IMR-90 (cell line): Measurements from ENCODE around the gene TMEM50B. TPM values are rescaled to one million over a fixed set of nuclear protein-coding genes. Genes with fewer than 3 reads are reported as not detected.

Source experiments
- ATAC-seq: fragments of 200-7000 bp; cut with Tn5 transposase; 2 replicates; pipeline ENCODE4 v1.9.1; 2020; ENCODE audit warnings: low read depth, mild to moderate bottlenecking, moderate library complexity
- BruUV-seq: library from RNA; stranded (reverse); fragments of 400-500 nt; replicated peaks from 2 replicates; lab custom pipeline; 2021; lab: Mats Ljungman, UMichigan
- CTCF ChIA-PET: fragments of 300-600 bp; formaldehyde crosslinking; extraction: SDS; loops from one replicate; lab custom pipeline; 2021; ENCODE audit warnings: antibody characterized with exemption; lab: Yijun Ruan, JAX
- POLR2A ChIA-PET: fragments of 300-600 bp; sonication (Branson Sonifier 250); formaldehyde crosslinking; loops from one replicate; lab custom pipeline; 2022; ENCODE audit warnings: antibody characterized with exemption; ENCODE audit not compliant: unreplicated experiment; lab: Charles Lee
- DNase-seq: peaks from one replicate; pipeline ENCODE4 v3.0.0; 2013
- H2AFZ ChIP-seq: replicated peaks from 2 replicates; pipeline ENCODE3; 2013; ENCODE audit warnings: low read length, mild to moderate bottlenecking; ENCODE audit not compliant: poor library complexity
- H2AK5ac ChIP-seq: 2 replicates; pipeline ENCODE4 v1.6.1; 2013; ENCODE audit warnings: low read depth, low read length, inconsistent platforms
- H2AK9ac ChIP-seq: replicated peaks from 2 replicates; pipeline ENCODE3; 2013; ENCODE audit warnings: mild to moderate bottlenecking, low read depth, low read length, moderate library complexity; ENCODE audit not compliant: poor library complexity
- H2BK120ac ChIP-seq: 2 replicates; pipeline ENCODE4 v1.6.1; 2013; ENCODE audit warnings: low read depth, low read length, inconsistent platforms
- H2BK15ac ChIP-seq: 3 replicates; pipeline ENCODE4 v1.6.1; 2013; ENCODE audit warnings: low read depth, low read length, inconsistent platforms
- H2BK20ac ChIP-seq: 2 replicates; pipeline ENCODE4 v1.6.1; 2013; ENCODE audit warnings: low read depth, mild to moderate bottlenecking, inconsistent platforms, low read length, moderate library complexity
- H2BK5ac ChIP-seq: 2 replicates; pipeline ENCODE4 v1.6.1; 2013; ENCODE audit warnings: mild to moderate bottlenecking, low read depth, low read length, inconsistent platforms; ENCODE audit not compliant: poor library complexity, severe bottlenecking
- H3K14ac ChIP-seq: replicated peaks from 2 replicates; pipeline ENCODE4 v1.6.1; 2013; ENCODE audit warnings: low read depth, low read length, inconsistent platforms
- H3K18ac ChIP-seq: 2 replicates; pipeline ENCODE4 v1.6.1; 2013; ENCODE audit warnings: low read depth, low read length, control low read depth
- H3K23ac ChIP-seq: 2 replicates; pipeline ENCODE4 v1.6.1; 2013; ENCODE audit warnings: low read depth, low read length, inconsistent platforms
- H3K27ac ChIP-seq: 2 replicates; pipeline ENCODE4 v1.5.1; 2013; ENCODE audit warnings: mild to moderate bottlenecking, control low read depth, low read length; ENCODE audit not compliant: insufficient read depth
- H3K27me3 ChIP-seq: 2 replicates; pipeline ENCODE4 v1.6.1; 2013; ENCODE audit warnings: low read length; ENCODE audit not compliant: control insufficient read depth, insufficient read depth
- H3K36me3 ChIP-seq: 2 replicates; pipeline ENCODE4 v1.6.1; 2013; ENCODE audit warnings: low read length, mixed read lengths; ENCODE audit not compliant: control insufficient read depth, insufficient read depth
- H3K4ac ChIP-seq: 2 replicates; pipeline ENCODE4 v1.6.1; 2013; ENCODE audit warnings: low read depth, low read length, inconsistent platforms
- H3K4me1 ChIP-seq: 2 replicates; pipeline ENCODE4 v1.6.1; 2013; ENCODE audit warnings: low read length, mixed read lengths; ENCODE audit not compliant: control insufficient read depth, insufficient read depth
- H3K4me2 ChIP-seq: 2 replicates; pipeline ENCODE4 v1.6.1; 2013; ENCODE audit warnings: low read depth, mild to moderate bottlenecking, control low read depth, low read length, moderate library complexity
- H3K4me3 ChIP-seq: 2 replicates; pipeline ENCODE4 v1.5.1; 2013; ENCODE audit warnings: low read depth, mild to moderate bottlenecking, control low read depth, low read length, moderate library complexity; ENCODE audit not compliant: insufficient read depth
- H3K56ac ChIP-seq: 2 replicates; pipeline ENCODE4 v1.6.1; 2013; ENCODE audit warnings: low read length, inconsistent platforms; ENCODE audit not compliant: insufficient read depth; ENCODE audit errors: extremely low read depth
- H3K79me1 ChIP-seq, 2 experiments: 2 replicates each; pipeline ENCODE4 v1.6.1; 2013; ENCODE audit warnings: low read length in 2 of 2, inconsistent platforms in 1 of 2, low read depth in 1 of 2
- H3K9ac ChIP-seq: 2 replicates; pipeline ENCODE4 v1.6.1; 2013; ENCODE audit warnings: low read depth, low read length, control low read depth
- H3K9me1 ChIP-seq: 2 replicates; pipeline ENCODE4 v1.6.1; 2013; ENCODE audit warnings: low read length, inconsistent platforms; ENCODE audit not compliant: insufficient read depth
- H3K9me3 ChIP-seq: 2 replicates; pipeline ENCODE4 v1.6.1; 2013; ENCODE audit warnings: low read length; ENCODE audit not compliant: control insufficient read depth, insufficient read depth
- H4K20me1 ChIP-seq: 2 replicates; pipeline ENCODE4 v1.6.1; 2013; ENCODE audit warnings: low read length, inconsistent platforms; ENCODE audit not compliant: insufficient read depth
- H4K5ac ChIP-seq: 2 replicates; pipeline ENCODE4 v1.6.1; 2013; ENCODE audit warnings: mild to moderate bottlenecking, low read depth, low read length, control low read depth
- H4K8ac ChIP-seq, 2 experiments: 2 replicates each; pipeline ENCODE4 v1.6.1; 2013; ENCODE audit warnings: low read depth in 2 of 2, low read length in 2 of 2, control low read depth in 1 of 2, inconsistent platforms in 1 of 2
- H4K91ac ChIP-seq: 2 replicates; pipeline ENCODE4 v1.6.1; 2013; ENCODE audit warnings: low read depth, low read length, inconsistent platforms; ENCODE audit not compliant: insufficient read depth
- BHLHE40 ChIP-seq: fragments of 150-350 bp; IDR thresholded peaks from 2 replicates; pipeline ENCODE4 v1.6.1; 2016; ENCODE audit warnings: mild to moderate bottlenecking, low read depth, low read length
- CTCF ChIP-seq: conservative IDR thresholded peaks from 2 replicates; pipeline ENCODE4 v1.5.1; 2012; ENCODE audit warnings: mild to moderate bottlenecking, low read depth, low read length, improper control_type of control experiment
- MAZ ChIP-seq: IDR thresholded peaks from 2 replicates; pipeline ENCODE4 v1.6.1; 2012; ENCODE audit warnings: low read depth, mild to moderate bottlenecking, low read length, improper control_type of control experiment, moderate library complexity, borderline replicate concordance
- MXI1 ChIP-seq: IDR thresholded peaks from 2 replicates; pipeline ENCODE4 v1.6.1; 2012; ENCODE audit warnings: low read depth, mild to moderate bottlenecking, low read length, moderate library complexity, borderline replicate concordance
- RAD21 ChIP-seq: IDR thresholded peaks from 2 replicates; pipeline ENCODE4 v1.6.1; 2012; ENCODE audit warnings: low read length, improper control_type of control experiment
- RFX5 ChIP-seq: IDR thresholded peaks from 2 replicates; pipeline ENCODE4 v1.8.0; 2012; ENCODE audit warnings: low read depth, mild to moderate bottlenecking, low read length, moderate library complexity
- WGBS, 2 experiments: methylation state at CpG; one replicate each; pipeline versions ENCODE4 v1.1.5 to v1.1.7; 2013; ENCODE audit warnings: missing lambda C conversion rate in 2 of 2; ENCODE audit not compliant: insufficient read length in 1 of 2; ENCODE audit errors: extremely low coverage in 2 of 2; 5-methylcytosine and 5-hydroxymethylcytosine counted together
- dilution Hi-C: fragments of 300-500 bp; cut with HindIII; formaldehyde crosslinking; loops from one replicate; pipeline ENCODE4 v1.14.3; 2018; ENCODE audit warnings: low sequenced_read_pairs; ENCODE audit not compliant: unreplicated experiment
- in situ Hi-C: fragments of 300-500 bp; cut with MboI; formaldehyde crosslinking; loops from 3 replicates; pipeline ENCODE4 v1.14.3; 2019; ENCODE audit warnings: low sequenced_read_pairs, inconsistent platforms, mixed read lengths
- intact Hi-C: fragments of 100-400 bp; cut with micrococcal nuclease; formaldehyde crosslinking; loops from 2 replicates; pipeline ENCODE4 v1.10.0; 2022
- polyA plus RNA-seq, 3 experiments: library from polyadenylated mRNA; depleted of rRNA; stranded (reverse); fragments of >200 nt; gene quantifications; 2 replicates each; pipeline ENCODE4 v1.2.3, GENCODE V29; 2012; ENCODE audit warnings: low replicate concordance in 1 of 3
- total RNA-seq: library from RNA; depleted of rRNA; stranded (reverse); fragments of >200 nt; gene quantifications from 2 replicates; pipeline ENCODE4 v1.2.3, GENCODE V29; 2012

Gene TMEM50B
- total and polyA plus RNA-seq, 2 of the 4 experiments (the other 2 are of a cell fraction): 10.9 to 25.9 TPM

- no peaks in the 10 kb centered on the region for H3K9me1 ChIP-seq
- H2BK20ac ChIP-seq: no peak overlapping the region
- H4K5ac ChIP-seq: no peak overlapping the region
- H2BK120ac ChIP-seq: no peak overlapping the region
- no peak overlapping the region for H3K23ac ChIP-seq
- H4K8ac ChIP-seq: no peak overlapping the region
- intact Hi-C loops: no loop called here
- no CpG with 5 or more reads among the region's 3 CpGs for WGBS, 2 experiments
- CTCF ChIA-PET: no interaction called here
- no peak overlapping the region for H2BK5ac ChIP-seq
- no peaks in the 10 kb centered on the region for H4K20me1 ChIP-seq
- H3K4ac ChIP-seq: no peak overlapping the region
- H3K56ac ChIP-seq: no peak overlapping the region
- no peaks in the 10 kb centered on the region for H3K79me1 ChIP-seq
- peaks cover 11% of the 10 kb centered on the region for H3K36me3 ChIP-seq
- H3K14ac ChIP-seq: no peak overlapping the region
- no peak overlapping the region for H2BK15ac ChIP-seq
- no peak overlapping the region for H3K18ac ChIP-seq
- no peak overlapping the region for H3K4me2 ChIP-seq
- POLR2A ChIA-PET: no interaction called here
- TF ChIP-seq MAZ: no peak
- no peak for TF ChIP-seq RFX5
- no peak for TF ChIP-seq CTCF
- no peak for TF ChIP-seq MXI1
- no peak for TF ChIP-seq RAD21
- no peak for TF ChIP-seq BHLHE40
- no peak overlapping the region for H3K27ac ChIP-seq
- no peak overlapping the region for H3K9ac ChIP-seq
- no peaks in the 10 kb centered on the region for H3K27me3 ChIP-seq
- no peak overlapping the region for H2AK9ac ChIP-seq
- H3K4me1 ChIP-seq: 0 out of 2 replicates have a peak, but pooled peaks cover 3% of the 10 kb centered on the region
- H4K91ac ChIP-seq: no peak overlapping the region
- H2AFZ ChIP-seq: no peak overlapping the region
- H3K9me3 ChIP-seq: no peaks in the 10 kb centered on the region
- no peak overlapping the region for H2AK5ac ChIP-seq
- dilution Hi-C loops: no loop called here
- no peak overlapping the region for H3K4me3 ChIP-seq
- no TSS peak for BruUV-seq
- DNase-seq (peak; percentile 19), ATAC-seq (no peak; the same call in none of the 2 replicates)
- in situ Hi-C loops: loop anchor here (25.0 kb wide), 1 partner anchor 472 kb away; no protein-coding TSS in a partner anchor
Observed at GRCh38 chr21:33458861-33459260, 20.9 kb downstream of the TMEM50B start.
